Hypothalamus (tissue), 51 donors: ENCODE data around the gene KRT39.

Source experiments
- DNase-seq, 51 donors: peaks; one replicate each; lab custom pipeline; 2025; lab: John Stamatoyannopoulos, UW

Gene KRT39

DNA sequence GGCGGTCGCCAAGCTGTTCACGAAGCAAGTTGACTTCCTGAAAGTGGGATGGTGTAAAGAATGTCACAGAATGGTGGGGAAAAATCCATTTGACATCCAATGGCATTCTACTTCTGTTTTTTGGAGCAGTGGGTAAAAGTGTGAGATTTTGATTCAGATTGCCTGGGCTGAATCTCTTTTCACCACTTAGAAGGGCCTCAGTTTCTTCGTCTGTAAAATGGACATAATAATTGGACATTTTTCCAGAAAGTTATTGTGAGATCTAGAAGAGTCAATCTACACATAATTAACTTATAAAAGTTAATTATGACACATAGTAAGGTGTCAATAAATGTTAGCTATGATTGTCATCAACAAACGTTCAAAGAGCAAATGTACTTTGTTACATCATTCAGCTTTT, 14.4 kb upstream of the KRT39 start:
- DNase-seq = no peak

DNA sequence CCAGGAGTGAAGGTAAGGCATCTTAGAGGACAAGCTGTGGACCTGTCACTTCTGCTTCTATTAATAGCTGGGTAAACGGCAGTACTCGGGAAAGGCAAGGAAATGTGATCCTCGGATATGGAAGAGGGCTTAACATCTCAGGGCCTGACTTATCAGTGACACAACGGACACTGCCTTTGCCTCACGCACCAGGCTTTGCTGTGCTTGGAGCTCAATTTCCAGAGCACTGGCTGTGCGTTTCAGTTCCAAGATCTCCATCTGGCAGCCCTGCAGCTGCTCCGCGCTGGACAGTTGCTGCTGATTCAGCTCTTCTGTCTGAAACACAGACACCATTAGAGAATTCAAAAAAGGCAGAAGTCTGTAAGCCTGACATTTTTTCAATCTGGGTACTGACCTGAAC, 13.8 kb upstream of the KRT39 start:
- peak in 23 of 51 donors; percentile 1 to 48 (median 18) for DNase-seq

DNA sequence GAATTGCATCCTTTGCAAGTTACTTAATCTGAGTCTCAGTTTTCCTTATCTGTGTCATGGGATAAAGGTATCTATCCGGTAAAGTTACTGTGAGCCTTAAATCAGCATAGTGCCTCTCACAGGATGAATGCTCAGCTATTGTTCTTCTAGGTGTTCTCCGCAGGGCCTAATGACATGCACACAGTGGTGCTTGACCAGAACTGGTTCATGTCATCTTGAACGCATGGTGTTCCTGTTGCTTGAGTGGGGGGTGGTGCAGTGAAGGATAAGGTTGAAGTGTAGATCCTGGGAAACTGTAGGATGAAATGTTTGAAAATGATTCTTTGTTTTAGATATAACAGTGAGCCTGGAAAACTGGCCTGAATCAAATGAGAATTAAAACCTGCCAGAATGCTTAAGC, 13.4 kb upstream of the KRT39 start:
- DNase-seq = no peak

DNA sequence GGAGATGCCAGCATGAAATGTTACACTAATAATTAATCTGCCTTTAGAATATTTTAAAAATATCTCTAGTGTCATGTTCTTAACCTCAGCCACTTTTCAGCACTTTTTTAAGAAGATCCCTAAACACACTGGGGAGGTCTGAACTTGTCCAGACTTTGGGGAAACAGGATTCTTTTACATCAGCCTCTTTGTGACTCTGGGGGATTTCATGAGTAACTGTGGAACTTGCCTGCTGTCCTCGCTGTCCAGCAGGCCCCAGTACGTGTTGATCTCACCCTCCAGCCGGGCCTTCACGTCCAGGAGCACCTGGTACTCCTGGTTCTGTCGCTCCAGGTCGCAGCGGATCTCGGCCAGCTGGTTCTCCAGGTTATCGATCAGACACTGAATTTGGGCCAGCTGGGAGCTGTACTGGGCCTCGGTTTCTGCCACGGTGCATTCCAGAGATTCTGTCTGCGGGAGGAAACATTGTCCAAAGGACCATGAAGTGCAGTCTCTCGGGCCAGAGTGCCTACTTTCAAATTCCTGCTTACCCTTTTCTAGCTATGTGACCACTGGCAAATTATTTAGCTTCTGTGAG, 11.9 kb upstream of the KRT39 start:
- no peak for DNase-seq

DNA sequence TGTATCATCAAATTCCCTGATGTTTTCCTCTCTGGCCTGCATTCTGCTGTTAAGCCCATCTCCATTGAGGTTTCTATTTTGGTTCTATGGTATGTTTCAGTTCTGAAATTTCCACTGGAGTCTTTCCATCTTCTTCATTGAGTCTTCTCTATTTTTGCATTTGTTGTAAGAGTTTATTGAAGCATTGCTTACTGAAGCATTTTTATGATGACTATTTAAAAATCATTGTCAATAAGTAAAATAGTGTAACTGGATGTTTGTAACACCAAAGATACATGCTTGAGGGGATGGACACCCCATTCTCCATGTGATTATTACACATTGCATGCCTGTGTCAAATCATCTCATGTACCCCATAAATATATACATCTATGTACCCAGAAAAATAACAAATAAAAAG, 8.8 kb upstream of the KRT39 start:
- no peak for DNase-seq

DNA sequence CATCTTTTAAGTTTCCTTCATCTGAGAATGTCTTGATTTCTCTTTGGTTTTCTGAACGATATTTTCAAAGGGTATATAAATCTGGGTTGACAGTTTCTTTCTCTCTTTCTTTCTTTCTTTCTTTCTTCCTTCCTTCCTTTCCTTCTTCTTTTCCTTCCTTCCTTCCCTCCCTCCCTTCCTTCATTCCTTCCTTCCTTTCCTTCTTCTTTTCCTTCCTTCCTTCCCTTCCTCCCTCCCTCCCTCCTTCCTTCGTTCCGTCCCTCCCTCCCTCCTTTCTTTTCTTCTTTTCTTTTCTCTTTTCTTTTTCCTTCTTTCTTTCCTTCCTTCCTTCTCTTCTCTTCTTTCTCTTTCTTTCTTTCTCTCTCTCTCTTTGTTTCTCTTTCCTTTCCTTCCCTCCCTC, 7.6 kb upstream of the KRT39 start:
- DNase-seq = no peak

DNA sequence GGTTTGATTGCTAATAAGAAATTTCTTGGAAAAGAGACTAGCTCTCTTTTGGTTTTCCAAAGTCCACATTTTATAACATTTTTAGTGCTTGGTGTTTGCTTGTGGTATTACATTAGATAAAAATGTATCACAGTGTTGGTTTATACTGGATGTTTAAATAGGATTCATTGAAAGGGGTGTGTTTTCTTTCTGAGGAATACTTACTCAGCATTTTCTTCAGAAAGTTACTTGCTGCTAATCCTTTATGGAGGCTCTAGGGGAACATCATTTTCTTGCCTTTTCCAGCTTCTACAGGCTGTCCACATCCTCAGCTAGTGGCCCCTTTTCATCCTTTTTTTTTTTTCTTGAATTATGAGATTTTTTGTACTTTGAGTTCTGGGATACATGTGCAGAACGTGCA, 834 bp upstream of the KRT39 start:
- DNase-seq = no peak

DNA sequence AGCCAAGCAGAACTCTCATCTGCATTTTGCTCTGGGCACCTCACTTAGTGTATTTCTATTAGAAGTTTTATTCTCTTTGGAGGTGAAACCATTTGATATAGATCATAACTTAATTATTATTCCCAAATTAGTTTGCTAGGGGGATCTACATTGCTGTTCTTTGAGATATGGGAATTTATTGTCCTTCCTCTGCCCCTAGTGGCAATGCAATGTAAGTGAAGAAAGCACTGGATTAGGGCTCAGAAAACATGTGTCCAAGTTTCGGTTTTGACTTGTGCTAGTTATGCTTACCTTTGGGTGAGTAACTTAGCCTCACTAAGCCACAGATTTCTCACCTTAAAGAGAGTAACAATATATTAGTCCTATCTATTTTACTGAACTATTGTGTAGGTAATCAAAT, 2.9 kb downstream of the KRT39 start:
- DNase-seq = no peak

DNA sequence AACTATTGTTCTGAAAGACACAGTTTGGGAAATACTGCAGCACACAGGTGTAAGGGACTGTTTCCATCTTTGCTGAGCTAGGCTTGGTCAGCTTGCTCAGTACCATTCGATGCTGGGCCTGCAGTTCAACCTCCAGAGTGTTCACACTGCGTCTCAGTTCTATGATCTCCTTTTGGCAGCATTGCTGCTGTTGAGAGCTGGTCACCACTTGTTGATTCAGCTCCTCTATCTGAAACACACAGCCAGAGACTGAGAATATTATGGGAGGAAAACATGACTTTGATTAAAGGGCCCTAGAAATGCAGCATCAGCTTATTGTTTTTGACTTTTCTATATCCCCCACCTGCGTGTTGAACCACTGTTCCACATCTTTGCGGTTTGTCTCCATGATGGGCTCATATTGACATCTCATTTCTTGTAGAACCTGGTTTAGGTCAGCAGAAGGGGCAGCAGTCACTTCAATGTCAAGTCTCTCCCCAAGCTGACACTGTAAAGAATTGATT, 4.6 kb downstream of the KRT39 start:
- no peak for DNase-seq

DNA sequence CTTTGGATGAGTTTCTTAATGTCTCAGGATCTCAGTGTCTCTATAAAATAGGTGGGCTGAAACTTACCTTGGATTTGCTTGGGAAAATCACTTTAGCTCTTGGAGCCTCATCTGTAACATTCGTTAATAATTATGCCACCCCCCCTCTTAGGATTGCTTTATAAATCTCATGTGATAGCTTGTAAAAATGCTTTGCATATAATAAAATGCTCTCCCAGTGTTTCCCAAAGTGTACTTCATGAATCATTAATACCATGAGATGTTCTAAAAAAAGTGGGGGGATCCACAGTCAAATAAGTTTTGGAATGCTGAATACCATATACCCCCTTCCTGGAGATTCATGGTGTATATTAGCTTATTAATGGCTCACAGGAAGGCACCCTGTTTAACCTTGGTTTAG, 5.2 kb downstream of the KRT39 start:
- no peak for DNase-seq

DNA sequence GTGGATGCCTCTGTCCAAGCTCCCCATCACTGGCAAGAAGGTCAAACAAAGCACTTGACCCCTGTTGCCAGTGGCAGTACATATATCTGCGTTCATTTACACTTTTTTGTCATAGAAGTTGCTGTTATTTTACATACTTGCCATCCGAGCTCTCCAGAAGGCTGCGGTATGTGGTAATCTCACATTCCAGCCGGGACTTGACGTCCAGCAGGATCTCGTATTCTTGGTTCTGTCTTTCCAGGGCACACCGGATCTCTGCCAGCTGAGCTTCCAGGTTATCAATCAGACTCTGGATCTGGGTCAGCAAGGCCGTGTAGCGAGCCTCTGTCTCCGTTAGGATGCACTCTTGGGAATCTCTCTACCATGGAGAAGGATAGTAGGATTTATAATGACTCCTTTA, 6.6 kb downstream of the KRT39 start:
- DNase-seq = no peak

DNA sequence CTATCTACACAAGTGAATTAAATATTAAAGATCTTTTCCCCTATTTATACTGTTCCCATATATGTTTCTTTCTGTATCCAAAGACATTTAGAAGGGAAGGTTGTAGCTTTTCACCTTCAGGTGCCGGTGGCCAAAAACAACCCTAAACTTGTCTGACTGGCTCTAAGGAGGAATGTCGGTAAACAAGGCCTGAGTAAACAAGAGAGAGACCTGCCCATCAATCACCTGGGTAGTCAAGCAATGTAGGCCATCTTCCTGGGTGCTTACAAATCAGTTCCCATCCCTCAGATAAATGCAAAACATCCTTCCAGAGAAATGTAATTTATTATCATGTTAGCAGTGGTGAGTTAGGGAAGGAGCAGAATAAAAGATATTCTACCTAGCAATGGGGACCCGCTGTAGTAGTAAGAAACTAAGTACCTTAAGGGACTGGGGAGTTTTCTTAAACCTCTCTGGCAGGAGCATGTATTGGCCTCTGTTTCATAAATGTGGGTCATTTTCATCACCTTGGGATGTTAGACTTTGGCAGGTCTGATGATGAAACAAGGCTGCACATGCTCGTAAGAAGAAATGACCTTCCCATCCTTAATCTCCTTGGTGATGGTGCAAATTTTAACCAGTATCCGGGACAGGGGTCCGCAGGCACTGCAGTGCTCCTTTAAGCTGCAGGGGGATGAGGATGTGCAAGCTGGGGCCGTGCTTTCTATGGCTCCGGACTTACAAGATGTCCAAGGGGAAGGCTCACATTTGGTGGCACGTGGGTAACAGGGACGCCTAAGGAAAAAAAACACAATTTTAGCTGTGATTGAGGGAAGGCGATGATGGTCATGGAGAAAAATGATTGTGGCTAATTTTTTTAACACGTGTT, 8.4 kb downstream of the KRT39 start:
- DNase-seq = no peak

DNA sequence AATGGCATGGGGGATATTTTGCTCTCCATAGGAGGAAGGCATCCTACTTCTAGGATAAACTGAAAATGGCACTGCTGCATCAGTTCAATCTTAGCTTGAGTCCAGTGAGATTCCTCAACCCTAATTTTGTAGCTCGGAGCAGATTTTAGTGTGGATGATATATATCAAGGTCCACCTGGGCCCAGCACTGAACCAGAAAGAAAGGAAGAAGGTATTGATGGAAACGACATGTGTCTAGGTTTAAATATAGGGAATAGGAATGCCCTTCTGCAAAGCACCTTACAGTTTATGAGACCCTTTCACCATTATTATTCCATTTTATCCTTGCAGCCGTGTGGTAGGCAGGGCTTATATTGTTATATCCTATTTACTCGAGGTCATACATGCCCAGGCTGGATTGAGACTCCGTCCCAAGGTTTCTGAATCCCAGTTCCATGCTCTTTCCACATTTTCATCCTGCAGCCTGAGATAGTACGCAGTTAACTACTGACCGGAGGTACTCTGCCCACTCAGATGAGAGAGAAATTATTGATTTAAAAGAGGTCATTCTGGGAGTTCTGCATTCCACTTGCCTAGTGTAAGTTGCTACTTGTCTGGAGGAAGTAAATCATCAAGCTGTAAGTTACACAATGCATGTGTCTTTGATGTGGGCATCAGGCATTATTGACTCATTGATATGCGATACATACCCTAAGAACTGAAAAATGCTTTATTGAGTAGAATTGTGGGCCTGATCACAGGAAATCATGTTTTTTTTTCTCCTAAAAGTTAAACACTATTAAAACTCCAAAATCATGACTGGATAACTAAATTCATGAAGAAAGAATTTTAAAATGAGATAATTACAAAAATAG, 10.1 kb downstream of the KRT39 start:
- DNase-seq = no peak

DNA sequence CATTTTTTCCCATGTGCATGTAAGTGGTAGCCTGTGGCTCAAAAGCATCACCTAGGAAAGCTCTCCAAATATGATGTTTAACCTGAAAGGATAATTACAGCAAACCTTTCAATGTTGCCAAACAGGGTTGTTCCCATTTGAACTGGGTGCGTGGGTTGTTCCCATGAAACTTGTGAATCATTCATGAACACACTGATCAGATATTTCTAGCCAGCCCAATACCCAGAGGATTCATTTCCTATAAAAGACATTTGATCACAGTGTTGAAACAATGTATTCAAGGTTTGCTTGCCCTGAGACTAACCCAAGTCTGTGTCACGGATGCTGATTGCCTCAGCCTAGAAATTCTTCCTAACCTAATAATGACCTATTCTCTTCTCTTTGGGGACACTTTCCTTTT, 12.9 kb downstream of the KRT39 start:
- no peak for DNase-seq

DNA sequence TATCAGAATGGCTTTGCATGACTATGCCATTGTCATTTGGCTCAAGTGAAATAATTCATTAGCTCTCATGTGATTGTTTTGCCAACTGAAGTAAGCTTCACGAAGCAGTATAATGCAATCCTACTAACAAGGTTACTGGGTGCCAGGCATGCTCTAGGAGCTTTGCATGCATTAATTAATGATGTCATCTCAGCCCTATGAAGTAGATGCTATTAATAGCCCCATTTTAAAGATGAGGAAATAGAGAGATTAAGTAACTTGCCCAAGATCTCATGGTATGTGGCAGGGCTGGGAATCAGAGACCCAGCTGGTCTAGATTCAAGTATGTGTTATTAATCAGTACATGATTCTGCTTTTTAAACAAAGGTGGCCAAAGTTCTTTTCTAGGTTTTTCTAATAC, 14.1 kb downstream of the KRT39 start:
- no peak for DNase-seq

DNA sequence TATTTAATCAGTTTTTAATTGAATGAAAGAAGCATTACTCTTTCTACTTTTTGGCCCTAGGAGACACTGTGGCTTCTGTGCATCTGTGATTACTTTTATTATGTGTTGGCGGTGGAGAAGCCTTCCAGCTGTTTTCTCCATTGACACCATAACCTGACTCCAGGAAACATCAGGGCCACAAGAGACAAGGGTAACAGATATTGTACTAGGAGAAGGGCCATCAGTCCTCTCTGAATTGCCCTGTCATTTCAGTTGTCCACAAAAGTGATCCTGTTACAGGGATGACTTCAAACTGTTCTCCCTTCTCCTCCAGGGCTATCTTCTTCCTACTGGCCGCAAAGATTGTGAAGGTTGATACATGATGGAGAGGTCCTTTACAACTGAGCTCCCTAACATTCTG, 14.6 kb downstream of the KRT39 start:
- DNase-seq = no peak

DNA sequence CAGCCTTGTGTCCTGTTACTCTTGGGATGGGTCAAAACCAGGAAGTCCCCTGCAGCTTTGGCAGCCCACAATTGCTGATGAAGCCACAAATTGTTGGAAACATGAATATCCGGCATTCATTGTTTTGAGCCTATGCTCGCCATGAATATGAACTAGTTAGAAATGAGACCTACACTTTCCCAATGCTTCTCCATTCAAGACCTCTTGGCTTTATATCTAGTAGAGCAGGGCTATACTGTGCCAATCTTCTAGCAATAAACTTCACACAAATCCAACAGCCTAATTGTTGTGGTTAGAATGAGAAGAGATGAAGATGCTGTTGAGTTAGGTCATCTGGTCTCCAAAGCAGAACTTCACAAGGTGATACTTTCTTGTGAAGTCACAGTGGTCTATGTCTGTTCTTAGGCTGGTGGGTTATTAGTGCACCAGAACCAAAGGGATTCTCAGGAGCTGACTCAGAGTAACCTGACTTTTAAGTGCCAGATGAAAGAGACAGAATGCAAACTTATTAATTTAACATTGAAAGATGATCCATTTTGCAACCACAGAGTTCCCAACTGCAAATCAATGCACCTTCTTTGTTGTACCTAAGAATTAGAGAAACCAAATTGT, 15.6 kb downstream of the KRT39 start:
- no peak for DNase-seq

DNA sequence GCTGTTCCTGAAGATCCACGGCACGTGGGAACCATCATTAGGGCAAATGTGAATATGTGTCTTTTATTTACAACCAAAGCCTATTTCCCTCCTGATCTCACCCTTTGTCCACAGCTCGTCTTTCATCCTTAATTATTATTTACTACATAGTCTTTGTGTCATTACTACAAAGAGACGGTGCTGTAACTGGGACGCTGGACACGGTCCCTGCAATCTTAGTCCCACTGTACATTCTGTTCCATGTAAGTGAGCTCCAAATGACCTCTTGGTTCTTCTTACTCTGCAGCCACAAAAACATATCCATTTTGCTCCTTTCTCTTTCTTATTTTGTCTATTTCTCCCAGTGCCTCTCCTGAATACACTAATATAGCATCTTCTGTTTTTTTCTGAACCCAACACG, 16.6 kb downstream of the KRT39 start:
- no peak for DNase-seq

DNA sequence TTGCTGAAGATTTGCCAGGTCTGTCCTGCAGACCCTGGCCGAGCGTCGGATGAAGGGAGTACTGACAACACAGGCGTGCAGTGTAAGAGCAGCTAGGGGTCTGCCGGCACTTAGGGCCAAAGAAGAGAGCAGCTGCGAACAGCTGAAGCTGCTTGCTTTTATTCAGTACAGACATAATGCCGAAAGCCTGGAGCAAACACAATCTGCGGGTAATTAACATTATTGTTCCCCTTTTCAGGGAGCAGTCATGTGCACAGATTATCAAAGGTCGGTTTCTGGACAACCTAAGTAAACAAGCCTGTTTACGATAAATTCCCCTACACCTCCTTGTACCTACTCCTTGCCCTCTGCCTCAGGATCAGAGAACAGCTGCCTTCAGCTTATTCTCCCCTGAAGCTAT, 17.3 kb downstream of the KRT39 start:
- no peak for DNase-seq

DNA sequence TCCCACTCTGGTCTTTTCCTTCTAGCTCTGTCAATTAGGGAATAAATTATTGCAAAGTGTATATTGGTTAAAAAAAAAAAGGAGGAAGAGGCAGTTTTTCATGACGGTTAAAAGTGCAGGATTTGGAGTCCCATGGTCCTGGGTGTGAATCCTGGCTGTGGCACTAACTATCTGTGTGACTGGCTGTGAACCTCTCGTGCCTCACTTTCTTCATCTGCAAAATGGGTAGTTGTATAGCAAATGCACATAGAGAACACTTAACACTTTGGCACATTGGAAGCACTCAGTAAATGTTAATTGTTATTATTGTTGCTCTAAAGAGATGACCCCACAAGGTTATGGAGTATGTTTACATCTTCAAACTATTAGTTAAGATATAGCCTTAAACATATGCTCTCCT, 18.8 kb downstream of the KRT39 start:
- DNase-seq = no peak

DNA sequence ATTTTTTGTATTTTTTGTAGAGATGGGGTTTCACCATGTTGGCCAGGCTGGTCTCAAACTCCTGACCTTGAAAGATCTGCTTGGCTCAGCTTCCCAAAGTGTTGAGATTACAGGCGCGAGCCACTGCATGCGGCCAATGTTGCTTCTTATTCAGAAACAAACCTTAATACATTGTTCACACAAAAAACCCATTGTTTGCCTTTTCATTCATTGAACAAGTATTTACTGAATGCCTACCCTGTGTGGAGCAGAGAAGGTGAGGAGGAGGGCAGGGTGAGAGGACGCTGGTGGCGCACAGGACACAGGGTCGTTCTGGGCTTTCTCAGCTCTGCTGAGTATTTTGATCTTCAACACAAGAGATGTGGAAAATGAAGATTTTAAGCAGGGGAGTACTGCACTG, 21.3 kb downstream of the KRT39 start:
- DNase-seq = no peak
